MCF 10A (cell line): ENCODE results near the gene FOXRED2. TPM values are rescaled to one million over a fixed set of nuclear protein-coding genes. Genes with fewer than 3 reads are reported as not detected.
"Not testable (repeated sequence)": the region's sequence is repeated elsewhere in the genome, so short reads cannot be mapped to it uniquely, and the experiment has no call there.

Experiments used
- BruUV-seq: library from RNA; stranded (reverse); fragments of 400-500 nt; replicated peaks from 2 replicates; lab custom pipeline; 2021; lab: Mats Ljungman, UMichigan
- CTCF ChIA-PET: fragments of 300-600 bp; sonication (Branson Sonifier 250); formaldehyde crosslinking; extraction: SDS; loops from one replicate; lab custom pipeline; 2021; ENCODE audit warnings: antibody characterized with exemption, inconsistent platforms; lab: Yijun Ruan, JAX
- POLR2A ChIA-PET: fragments of 300-600, 350-650 bp; sonication (Branson Sonifier 250); formaldehyde crosslinking; extraction: SDS; loops from one replicate; lab custom pipeline; 2020; ENCODE audit warnings: antibody characterized with exemption, inconsistent platforms; lab: Yijun Ruan, JAX
- DNase-seq: peaks from one replicate; pipeline ENCODE4 v3.0.0-alpha.2; 2018; ENCODE audit not compliant: unreplicated experiment
- H3K27ac Mint-ChIP-seq: one replicate; pipeline ENCODE4 v1.8.0; 2022; ENCODE audit warnings: mild to moderate bottlenecking, low read depth, mixed read lengths; ENCODE audit not compliant: unreplicated experiment
- H3K27me3 Mint-ChIP-seq: one replicate; pipeline ENCODE4 v1.8.0; 2022; ENCODE audit warnings: mixed read lengths; ENCODE audit not compliant: insufficient read depth, unreplicated experiment
- H3K36me3 Mint-ChIP-seq: one replicate; pipeline ENCODE4 v1.8.0; 2022; ENCODE audit warnings: mild to moderate bottlenecking, moderate library complexity, mixed read lengths; ENCODE audit not compliant: insufficient read depth, unreplicated experiment
- H3K4me1 Mint-ChIP-seq: one replicate; pipeline ENCODE4 v1.8.0; 2022; ENCODE audit warnings: mixed read lengths; ENCODE audit not compliant: insufficient read depth, unreplicated experiment
- H3K4me3 Mint-ChIP-seq: one replicate; pipeline ENCODE4 v1.8.0; 2022; ENCODE audit warnings: mild to moderate bottlenecking, moderate library complexity, mixed read lengths; ENCODE audit not compliant: unreplicated experiment
- H3K9me3 Mint-ChIP-seq: one replicate; pipeline ENCODE4 v1.8.0; 2022; ENCODE audit warnings: mixed read lengths; ENCODE audit not compliant: unreplicated experiment
- intact Hi-C: fragments of 100-400 bp; cut with micrococcal nuclease; formaldehyde crosslinking; loops from 2 replicates; pipeline ENCODE4 v1.14.1; 2022
- total RNA-seq: library from RNA; stranded (reverse); gene quantifications from 2 replicates; pipeline ENCODE4 v1.2.3, GENCODE V29; 2022
- TF ChIP-seq, protein P1 (sequence below): fragments of 200-600 bp; IDR thresholded peaks from one replicate; pipeline ENCODE4 v1.8.0; 2022; ENCODE audit warnings: antibody characterized with exemption, mild to moderate bottlenecking; ENCODE audit not compliant: unreplicated experiment

Gene FOXRED2
- total RNA-seq, 1 experiment from 2014 or later, result 10.9 TPM

DNA sequence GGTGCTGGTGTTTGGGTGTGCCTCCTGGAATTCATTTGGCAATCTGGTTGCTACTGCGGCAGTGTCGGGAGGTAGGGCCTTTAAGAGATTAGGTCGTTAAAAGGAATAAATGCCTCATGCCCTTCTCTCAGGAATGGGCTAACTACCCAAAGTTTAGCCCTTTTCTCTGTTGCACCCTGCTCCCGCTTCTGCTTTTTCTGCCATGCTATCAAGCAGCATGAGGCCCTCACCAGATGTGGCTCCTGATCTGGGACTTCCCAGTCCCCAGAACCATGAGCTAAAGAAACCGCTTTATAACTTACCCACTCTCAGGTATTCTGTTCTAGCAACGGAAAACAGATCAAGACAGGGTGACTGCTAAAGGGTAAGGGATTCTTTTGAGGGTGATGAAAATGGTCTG lies 15.8 kb upstream of the FOXRED2 start:
- H3K27ac Mint-ChIP-seq, result no peak overlapping the region
- H3K27me3 Mint-ChIP-seq, result no peaks in the 10 kb centered on the region
- peaks cover 5% of the 10 kb centered on the region for H3K4me1 Mint-ChIP-seq
- TF ChIP-seq, protein P1, sequence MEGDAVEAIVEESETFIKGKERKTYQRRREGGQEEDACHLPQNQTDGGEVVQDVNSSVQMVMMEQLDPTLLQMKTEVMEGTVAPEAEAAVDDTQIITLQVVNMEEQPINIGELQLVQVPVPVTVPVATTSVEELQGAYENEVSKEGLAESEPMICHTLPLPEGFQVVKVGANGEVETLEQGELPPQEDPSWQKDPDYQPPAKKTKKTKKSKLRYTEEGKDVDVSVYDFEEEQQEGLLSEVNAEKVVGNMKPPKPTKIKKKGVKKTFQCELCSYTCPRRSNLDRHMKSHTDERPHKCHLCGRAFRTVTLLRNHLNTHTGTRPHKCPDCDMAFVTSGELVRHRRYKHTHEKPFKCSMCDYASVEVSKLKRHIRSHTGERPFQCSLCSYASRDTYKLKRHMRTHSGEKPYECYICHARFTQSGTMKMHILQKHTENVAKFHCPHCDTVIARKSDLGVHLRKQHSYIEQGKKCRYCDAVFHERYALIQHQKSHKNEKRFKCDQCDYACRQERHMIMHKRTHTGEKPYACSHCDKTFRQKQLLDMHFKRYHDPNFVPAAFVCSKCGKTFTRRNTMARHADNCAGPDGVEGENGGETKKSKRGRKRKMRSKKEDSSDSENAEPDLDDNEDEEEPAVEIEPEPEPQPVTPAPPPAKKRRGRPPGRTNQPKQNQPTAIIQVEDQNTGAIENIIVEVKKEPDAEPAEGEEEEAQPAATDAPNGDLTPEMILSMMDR, result no peak
- H3K36me3 Mint-ChIP-seq, result peaks cover 100% of the 10 kb centered on the region
- no peaks in the 10 kb centered on the region for H3K9me3 Mint-ChIP-seq
- ChIA-PET POLR2A (interaction anchor here (1.2 to 4.4 kb wide), 2 partner anchors 14 to 236 kb away, joined by 3 to 44 read pairs; partner anchors contain the start of gene FOXRED2), CTCF (interaction anchor here (0.7 to 3.7 kb wide), 4 partner anchors 12 to 251 kb away, joined by 3 to 29 read pairs (median 4); no protein-coding TSS in a partner anchor)
- no peak overlapping the region for H3K4me3 Mint-ChIP-seq
- intact Hi-C loops, result no loop called here
- BruUV-seq, result no TSS peak
- DNase-seq, result no peak

DNA sequence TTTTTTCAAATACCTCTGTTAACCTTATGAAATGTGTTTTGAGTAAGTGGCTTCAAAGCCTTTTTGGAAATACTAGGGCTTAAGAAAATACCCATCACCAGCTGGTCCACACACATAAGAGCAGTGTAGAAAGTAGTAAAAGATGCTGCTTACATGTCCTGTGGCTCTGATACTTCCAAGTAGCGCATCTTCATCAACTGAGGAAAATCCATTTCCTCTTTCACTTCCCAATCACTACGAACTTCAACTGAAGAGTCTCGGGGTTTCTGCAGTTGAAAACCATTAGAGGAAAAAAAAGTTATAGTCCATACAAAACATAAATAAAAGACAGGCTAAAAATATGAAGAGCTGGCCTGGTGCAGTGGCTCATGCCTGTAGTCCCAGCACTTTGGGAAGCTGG lies 13.6 kb upstream of the FOXRED2 start:
- ChIA-PET CTCF (interaction anchor here (3.7 kb wide), 1 partner anchor 10 kb away, joined by 29 read pairs; no protein-coding TSS in a partner anchor), POLR2A (interaction anchor here (0.7 to 4.4 kb wide), 4 partner anchors 9 to 544 kb away, joined by 3 to 44 read pairs (median 6); partner anchors contain the start of gene FOXRED2)
- TF ChIP-seq, protein P1, result no peak
- Mint-ChIP-seq H3K9me3 (no peaks in the 10 kb centered on the region), H3K36me3 (peaks cover 100% of the 10 kb centered on the region), H3K27me3 (no peaks in the 10 kb centered on the region), H3K27ac (no peak overlapping the region), H3K4me1 (no peaks in the 10 kb centered on the region), H3K4me3 (no peak overlapping the region)
- intact Hi-C loops, result no loop called here
- no peak for DNase-seq
- no TSS peak for BruUV-seq

DNA sequence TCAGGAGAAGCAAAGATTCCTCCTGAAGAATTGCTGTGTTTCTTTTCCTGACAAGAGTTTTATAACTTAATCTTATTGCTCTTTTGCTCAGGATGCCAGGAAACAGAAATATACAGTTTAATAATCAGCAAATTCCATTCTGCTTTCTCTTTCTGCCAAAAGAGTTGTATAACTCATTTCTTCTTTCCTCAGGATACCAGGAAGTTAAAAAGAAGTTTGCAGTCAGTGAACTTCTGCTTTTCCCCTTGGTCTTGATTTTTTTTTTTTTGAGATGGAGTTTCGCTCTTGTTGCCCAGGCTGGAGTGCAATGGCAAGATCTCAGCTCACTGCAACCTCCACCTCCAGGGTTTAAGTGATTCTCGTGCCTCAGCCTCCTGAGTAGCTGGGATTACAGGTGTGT lies 13.1 kb upstream of the FOXRED2 start:
- H3K9me3 Mint-ChIP-seq, H3K27ac Mint-ChIP-seq, H3K4me1 Mint-ChIP-seq, BruUV-seq, DNase-seq, H3K4me3 Mint-ChIP-seq, H3K27me3 Mint-ChIP-seq, intact Hi-C loops: not testable (repeated sequence)
- POLR2A ChIA-PET, result interaction anchor here (1.9 to 4.4 kb wide), 2 partner anchors 10 to 11 kb away, joined by 9 to 44 read pairs; partner anchors contain the start of gene FOXRED2
- CTCF ChIA-PET, result interaction anchor here (3.7 kb wide), 1 partner anchor 9 kb away, joined by 29 read pairs; no protein-coding TSS in a partner anchor
- peaks cover 100% of the 10 kb centered on the region for H3K36me3 Mint-ChIP-seq

DNA sequence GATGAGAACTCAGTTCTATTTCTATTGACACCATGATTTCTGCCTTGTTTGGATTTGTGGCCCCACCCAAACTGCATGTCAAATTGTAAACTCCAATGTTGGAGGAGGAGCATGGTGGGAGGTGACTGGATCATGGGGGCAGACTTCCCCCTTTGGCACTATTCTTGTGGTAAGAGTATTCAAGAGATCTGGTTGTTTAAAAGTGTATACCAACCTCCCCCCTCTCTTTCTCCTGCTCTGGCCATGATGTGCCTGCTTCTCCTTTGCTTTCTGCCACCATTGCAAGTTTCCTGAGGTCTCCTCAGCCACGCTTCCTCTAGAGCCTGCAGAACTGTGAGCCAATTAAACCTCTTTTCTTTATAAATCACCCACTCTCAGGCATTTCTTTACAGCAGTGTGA lies 7.9 kb upstream of the FOXRED2 start:
- ChIA-PET CTCF (no interaction called here), POLR2A (interaction anchor here (2.0 kb wide), 1 partner anchor 14 kb away, joined by 6 read pairs; the partner anchor contains the start of gene EIF3D)
- H3K36me3 Mint-ChIP-seq, result peaks cover 95% of the 10 kb centered on the region
- no peaks in the 10 kb centered on the region for H3K27me3 Mint-ChIP-seq
- no peak overlapping the region for H3K4me3 Mint-ChIP-seq
- no TSS peak for BruUV-seq
- H3K4me1 Mint-ChIP-seq, result peaks cover 8% of the 10 kb centered on the region
- intact Hi-C loops, result no loop called here
- DNase-seq, result no peak
- TF ChIP-seq, protein P1, result no peak
- H3K27ac Mint-ChIP-seq, result no peak overlapping the region
- H3K9me3 Mint-ChIP-seq, result no peaks in the 10 kb centered on the region
